Esophagus mucosa (tissue), 1 donor: Measurements from ENCODE around the gene ZBTB25. TPM values are rescaled to one million over a fixed set of nuclear protein-coding genes. Genes with fewer than 3 reads are reported as not detected.

Experiments used
- ATAC-seq: fragments of 200-7000 bp; cut with Tn5 transposase; one replicate; pipeline ENCODE4 v1.9.1; 2020
- total RNA-seq: library from RNA; stranded (reverse); gene quantifications from one replicate; pipeline ENCODE4 v1.2.4, GENCODE V29; 2023
- donor health status: DM: yes; HTN: yes; CAD: no.

ZBTB25 gene
- total RNA-seq, 1 donor from 2014 or later = 5.9 TPM

DNA sequence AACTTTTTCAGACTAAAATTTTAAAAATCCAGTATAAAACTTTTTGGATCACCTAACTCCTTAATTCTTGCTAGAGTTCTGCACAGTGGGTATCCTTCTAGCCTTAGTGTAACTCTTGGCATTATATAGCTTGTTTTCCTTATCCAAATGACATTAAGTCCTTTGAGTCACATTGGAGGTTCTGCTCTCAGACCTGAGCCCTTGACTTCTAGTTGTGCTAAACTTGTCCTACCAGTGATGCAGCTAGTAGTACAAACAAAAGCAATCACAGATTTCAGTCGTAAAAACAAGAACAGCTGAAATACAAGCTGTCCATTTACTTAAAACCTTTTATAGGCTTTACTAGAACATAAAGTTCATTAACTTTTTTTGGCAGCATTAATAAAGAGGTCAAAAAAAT lies 11.4 kb upstream of the ZBTB25 start:
- peak; percentile 45 for ATAC-seq

- ATAC-seq = no peak
Observed at GRCh38 chr14:64513271-64513670, 9.6 kb upstream of the ZBTB25 start.

GRCh38 chr14:64510825-64511671 lies 7.4 kb upstream of the ZBTB25 start:
- peak; percentile 61 for ATAC-seq

GRCh38 chr14:64509036-64509435 lies 5.4 kb upstream of the ZBTB25 start:
- no peak for ATAC-seq

DNA sequence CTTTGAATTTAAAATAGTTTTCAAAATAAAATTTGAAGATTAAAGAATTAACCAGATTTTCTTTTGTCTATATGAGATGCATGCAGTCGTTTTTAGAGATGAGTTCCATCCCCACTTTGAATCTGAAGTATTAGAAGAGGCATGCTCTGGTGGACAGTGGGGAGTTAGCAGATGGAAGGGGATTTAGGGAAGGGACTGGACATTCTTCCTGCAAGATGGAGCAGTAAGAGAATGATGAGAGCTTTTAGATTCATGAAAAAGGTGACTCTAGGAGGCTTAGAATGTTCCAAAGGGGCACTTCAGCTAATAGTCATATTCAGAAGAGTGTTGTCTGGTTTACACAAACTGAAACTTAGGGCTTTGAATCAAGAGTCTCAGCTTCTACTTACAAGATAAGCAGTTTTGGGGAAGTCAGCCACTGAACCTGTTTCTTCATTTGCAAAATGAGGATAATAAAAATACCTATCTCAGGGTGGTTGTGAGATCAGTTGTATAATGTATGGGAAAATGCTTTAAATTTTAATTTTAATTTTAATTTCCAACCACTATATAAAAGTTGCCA lies 4.7 kb upstream of the ZBTB25 start:
- no peak for ATAC-seq

DNA sequence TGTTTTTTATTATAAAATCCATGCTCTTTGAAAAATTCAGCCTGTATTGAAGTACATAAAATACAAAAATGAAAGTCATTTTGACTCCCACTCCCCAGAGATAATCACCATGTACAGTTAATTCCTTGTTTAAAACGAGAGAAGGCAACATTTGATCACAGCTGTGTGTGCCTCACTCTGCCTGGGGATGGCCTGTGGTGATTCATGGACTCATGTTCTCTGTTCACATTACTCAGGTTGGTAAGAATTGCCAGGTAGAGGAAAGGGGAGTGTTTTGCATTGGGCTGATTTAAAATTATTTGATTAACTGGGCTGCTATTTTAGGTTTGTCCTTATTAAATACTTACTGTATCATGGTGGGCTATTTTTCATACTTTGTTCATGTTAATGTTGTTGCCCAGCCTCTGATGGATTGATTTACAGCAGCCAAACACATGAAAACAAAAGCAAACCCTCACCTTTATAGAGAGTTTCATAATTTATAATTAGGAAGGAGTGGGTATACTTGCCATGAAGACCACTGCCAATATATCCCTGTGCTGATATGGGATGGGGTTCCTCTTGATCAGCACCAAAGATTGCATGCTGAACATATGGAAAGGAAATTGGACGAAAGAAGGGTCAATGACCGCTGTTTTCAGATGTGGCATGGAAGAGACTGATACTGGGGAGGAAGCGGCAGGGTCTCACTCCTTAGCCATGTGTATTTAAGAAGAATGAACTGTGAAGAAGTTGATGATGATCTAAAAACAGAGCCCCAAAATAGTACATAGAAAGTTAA lies 3.9 kb upstream of the ZBTB25 start:
- no peak for ATAC-seq

GRCh38 chr14:64506721-64507120 lies 3.1 kb upstream of the ZBTB25 start:
- ATAC-seq = no peak

DNA sequence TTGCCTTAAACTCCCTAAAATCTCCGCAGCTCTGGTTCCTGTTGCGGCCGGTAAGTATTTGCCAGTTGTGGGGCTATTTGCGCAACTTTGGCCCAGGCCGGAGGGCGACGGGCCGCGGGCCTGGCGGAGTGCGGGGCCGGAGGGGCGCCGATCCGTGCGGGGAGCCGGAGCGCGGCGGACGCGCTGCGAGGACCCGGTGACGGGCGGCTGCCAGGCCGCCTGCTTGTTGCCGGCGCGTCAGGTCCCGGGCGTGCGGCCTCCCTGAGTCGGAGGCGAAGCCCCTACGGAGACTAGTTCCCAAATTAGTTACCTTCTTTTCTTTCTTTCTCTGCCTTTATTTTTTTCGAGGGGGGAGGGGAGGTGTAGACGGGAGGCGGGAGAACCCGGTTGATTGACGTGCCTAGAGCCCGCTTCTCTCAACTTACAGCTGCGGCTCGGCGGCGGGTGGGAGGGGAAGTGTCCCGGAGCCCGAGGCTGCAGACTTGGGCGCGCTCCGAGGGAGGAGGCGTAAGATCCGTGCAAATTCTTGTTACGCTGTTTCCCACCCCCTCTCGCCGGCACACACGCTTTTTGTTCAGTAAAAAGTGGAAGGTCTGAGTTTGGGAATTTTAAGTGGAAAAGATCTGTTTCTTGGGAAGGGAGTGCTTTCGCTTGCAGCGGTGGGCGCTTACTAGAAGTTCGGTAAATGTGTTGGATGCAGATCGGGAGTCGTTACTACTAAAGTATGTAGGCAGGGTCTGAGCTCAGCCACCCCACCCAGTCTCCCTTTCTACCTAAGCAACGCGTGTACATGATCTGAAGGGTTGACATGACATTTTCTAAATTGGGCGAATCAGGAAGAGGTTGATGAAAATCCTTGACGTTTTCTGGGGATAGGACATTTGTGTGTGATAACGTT lies 1.5 kb upstream of the ZBTB25 start:
- ATAC-seq = peak; percentile 56

GRCh38 chr14:64504310-64504896 lies 765 bp upstream of the ZBTB25 start, which contains the start of gene ZBTB1:
ZBTB1 (plus strand) TSS chr14:64504770; CDS start chr14:64521505, 16,735 bp downstream.
- ATAC-seq = peak; percentile 70

GRCh38 chr14:64502887-64503433 lies 678 bp downstream of the ZBTB25 start:
- ATAC-seq = peak; percentile 34

DNA sequence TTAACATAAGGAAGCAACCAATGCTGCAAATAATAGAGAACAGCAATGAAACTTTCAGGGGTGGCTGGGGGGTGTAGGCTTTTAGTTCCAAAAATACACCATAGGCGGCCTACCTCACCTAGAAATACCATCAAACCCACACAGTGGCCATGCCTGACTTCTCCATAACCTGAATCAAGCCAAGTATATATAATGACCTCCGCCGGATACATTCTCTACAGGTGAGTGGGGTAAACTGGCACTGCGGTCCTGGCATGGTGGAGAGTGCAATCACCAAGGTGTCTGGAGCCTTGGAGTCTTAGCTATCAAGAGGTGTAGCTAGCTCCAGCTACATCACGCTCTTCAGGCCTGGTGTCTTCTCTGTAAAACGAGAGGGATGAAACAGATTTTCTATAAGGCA lies 1.2 kb downstream of the ZBTB25 start:
- ATAC-seq = no peak

GRCh38 chr14:64501411-64502171 lies 2.0 kb downstream of the ZBTB25 start:
- ATAC-seq = no peak

DNA sequence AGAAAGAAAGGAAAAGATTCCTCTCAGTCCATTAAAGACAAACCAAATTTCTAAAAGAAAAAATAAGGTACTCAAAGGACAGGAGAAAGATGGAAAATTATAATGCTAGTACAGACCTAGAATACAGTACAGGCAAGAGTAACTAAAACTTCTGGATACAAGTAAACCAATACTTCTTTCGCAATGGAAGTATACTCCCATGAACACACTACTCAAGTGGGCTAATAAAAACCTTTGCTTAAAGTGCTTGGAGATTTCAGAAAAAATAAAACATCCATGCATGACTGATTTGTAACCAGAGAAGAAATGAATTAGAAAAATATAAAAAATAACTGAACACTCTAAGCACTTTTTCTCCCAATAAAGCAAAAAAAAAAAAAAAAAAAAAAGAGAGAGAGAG lies 3.5 kb downstream of the ZBTB25 start:
- ATAC-seq = no peak

DNA sequence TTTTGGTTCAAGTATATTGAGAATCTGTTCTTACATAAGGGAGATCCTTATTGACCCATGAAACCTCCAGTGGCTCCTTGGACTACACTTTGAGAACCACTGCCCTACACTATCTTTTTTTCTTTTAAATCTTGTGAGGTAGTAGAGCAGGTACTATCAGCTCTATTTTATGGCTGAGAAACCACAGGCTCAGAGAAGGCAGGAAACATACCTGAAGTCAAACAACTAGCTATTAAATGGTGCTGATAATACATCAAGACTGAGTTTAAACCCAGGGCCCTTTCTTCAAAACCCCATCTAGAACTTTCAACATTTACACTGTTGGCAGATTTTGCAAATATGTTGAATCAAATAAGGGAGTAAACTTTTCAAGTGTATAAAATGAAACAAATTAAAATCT lies 6.9 kb downstream of the ZBTB25 start:
- ATAC-seq = no peak

- no peak for ATAC-seq
Observed at GRCh38 chr14:64495252-64495651, 8.4 kb downstream of the ZBTB25 start.

- ATAC-seq = no peak
Observed at GRCh38 chr14:64493455-64493854, 10.2 kb downstream of the ZBTB25 start.

DNA sequence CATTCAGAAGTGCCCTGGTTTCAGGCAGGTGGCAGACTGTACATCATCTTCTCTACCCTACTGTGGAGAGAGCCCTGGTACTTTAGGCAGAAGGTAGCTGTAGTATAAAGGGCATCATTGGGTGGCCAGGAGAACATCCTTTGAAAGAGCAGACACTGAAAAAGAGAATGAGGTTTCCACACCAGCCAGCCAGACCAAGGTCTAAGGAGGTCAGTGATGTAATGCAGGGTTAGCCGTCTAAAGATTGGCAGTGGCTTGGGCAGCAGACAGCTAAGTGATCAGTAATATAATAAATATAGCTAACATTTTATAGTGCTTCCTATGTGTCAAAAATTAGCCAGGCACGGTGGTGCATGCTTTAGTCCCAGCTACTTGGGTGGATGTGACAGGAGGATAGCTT lies 12.0 kb downstream of the ZBTB25 start:
- ATAC-seq = no peak

DNA sequence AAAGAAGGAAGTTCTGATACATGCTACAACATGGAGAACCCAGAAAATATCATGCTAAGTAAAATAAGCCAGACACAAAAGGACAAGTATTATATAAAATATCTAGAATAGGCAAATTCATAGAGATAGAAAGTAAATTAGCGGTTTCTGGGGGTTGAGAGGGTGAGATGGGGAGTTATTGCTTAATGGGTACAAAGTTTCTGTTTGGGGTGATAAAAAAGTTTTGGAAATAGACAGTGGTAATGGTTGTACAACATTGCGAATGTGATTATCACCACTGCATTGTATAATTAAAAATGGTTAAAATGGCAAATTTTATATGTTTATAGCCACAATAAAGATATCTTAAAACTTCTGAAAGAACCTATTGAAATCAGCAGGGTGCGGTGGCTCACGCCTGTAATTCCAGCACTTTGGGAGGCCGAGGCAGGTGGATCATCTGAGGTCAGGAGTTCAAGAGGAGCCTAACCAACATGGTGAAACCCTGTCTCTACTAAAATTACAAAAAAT lies 15.0 kb downstream of the ZBTB25 start:
- ATAC-seq = no peak

GRCh38 chr14:64478634-64479250 lies 24.9 kb downstream of the ZBTB25 start:
- no peak for ATAC-seq

- peak; percentile 53 for ATAC-seq
Observed at GRCh38 chr14:64476438-64476837, 27.2 kb downstream of the ZBTB25 start.
